IMR-90 (cell line): ENCODE measurements around the gene RPL31. TPM values are rescaled to one million over a fixed set of nuclear protein-coding genes. Genes with fewer than 3 reads are reported as not detected.

Experiments used
- ATAC-seq: fragments of 200-7000 bp; cut with Tn5 transposase; 2 replicates; pipeline ENCODE4 v1.9.1; 2020; ENCODE audit warnings: low read depth, mild to moderate bottlenecking, moderate library complexity
- BruUV-seq: library from RNA; stranded (reverse); fragments of 400-500 nt; replicated peaks from 2 replicates; lab custom pipeline; 2021; lab: Mats Ljungman, UMichigan
- CTCF ChIA-PET: fragments of 300-600 bp; formaldehyde crosslinking; extraction: SDS; loops from one replicate; lab custom pipeline; 2021; ENCODE audit warnings: antibody characterized with exemption; lab: Yijun Ruan, JAX
- POLR2A ChIA-PET: fragments of 300-600 bp; sonication (Branson Sonifier 250); formaldehyde crosslinking; loops from one replicate; lab custom pipeline; 2022; ENCODE audit warnings: antibody characterized with exemption; ENCODE audit not compliant: unreplicated experiment; lab: Charles Lee
- DNase-seq: peaks from one replicate; pipeline ENCODE4 v3.0.0; 2013
- H2AFZ ChIP-seq: replicated peaks from 2 replicates; pipeline ENCODE3; 2013; ENCODE audit warnings: low read length, mild to moderate bottlenecking; ENCODE audit not compliant: poor library complexity
- H2AK5ac ChIP-seq: 2 replicates; pipeline ENCODE4 v1.6.1; 2013; ENCODE audit warnings: low read depth, low read length, inconsistent platforms
- H2AK9ac ChIP-seq: replicated peaks from 2 replicates; pipeline ENCODE3; 2013; ENCODE audit warnings: mild to moderate bottlenecking, low read depth, low read length, moderate library complexity; ENCODE audit not compliant: poor library complexity
- H2BK120ac ChIP-seq: 2 replicates; pipeline ENCODE4 v1.6.1; 2013; ENCODE audit warnings: low read depth, low read length, inconsistent platforms
- H2BK15ac ChIP-seq: 3 replicates; pipeline ENCODE4 v1.6.1; 2013; ENCODE audit warnings: low read depth, low read length, inconsistent platforms
- H2BK20ac ChIP-seq: 2 replicates; pipeline ENCODE4 v1.6.1; 2013; ENCODE audit warnings: low read depth, mild to moderate bottlenecking, inconsistent platforms, low read length, moderate library complexity
- H2BK5ac ChIP-seq: 2 replicates; pipeline ENCODE4 v1.6.1; 2013; ENCODE audit warnings: mild to moderate bottlenecking, low read depth, low read length, inconsistent platforms; ENCODE audit not compliant: poor library complexity, severe bottlenecking
- H3K14ac ChIP-seq: replicated peaks from 2 replicates; pipeline ENCODE4 v1.6.1; 2013; ENCODE audit warnings: low read depth, low read length, inconsistent platforms
- H3K18ac ChIP-seq: 2 replicates; pipeline ENCODE4 v1.6.1; 2013; ENCODE audit warnings: low read depth, low read length, control low read depth
- H3K23ac ChIP-seq: 2 replicates; pipeline ENCODE4 v1.6.1; 2013; ENCODE audit warnings: low read depth, low read length, inconsistent platforms
- H3K27ac ChIP-seq: 2 replicates; pipeline ENCODE4 v1.5.1; 2013; ENCODE audit warnings: mild to moderate bottlenecking, control low read depth, low read length; ENCODE audit not compliant: insufficient read depth
- H3K27me3 ChIP-seq: 2 replicates; pipeline ENCODE4 v1.6.1; 2013; ENCODE audit warnings: low read length; ENCODE audit not compliant: control insufficient read depth, insufficient read depth
- H3K36me3 ChIP-seq: 2 replicates; pipeline ENCODE4 v1.6.1; 2013; ENCODE audit warnings: low read length, mixed read lengths; ENCODE audit not compliant: control insufficient read depth, insufficient read depth
- H3K4ac ChIP-seq: 2 replicates; pipeline ENCODE4 v1.6.1; 2013; ENCODE audit warnings: low read depth, low read length, inconsistent platforms
- H3K4me1 ChIP-seq: 2 replicates; pipeline ENCODE4 v1.6.1; 2013; ENCODE audit warnings: low read length, mixed read lengths; ENCODE audit not compliant: control insufficient read depth, insufficient read depth
- H3K4me2 ChIP-seq: 2 replicates; pipeline ENCODE4 v1.6.1; 2013; ENCODE audit warnings: low read depth, mild to moderate bottlenecking, control low read depth, low read length, moderate library complexity
- H3K4me3 ChIP-seq: 2 replicates; pipeline ENCODE4 v1.5.1; 2013; ENCODE audit warnings: low read depth, mild to moderate bottlenecking, control low read depth, low read length, moderate library complexity; ENCODE audit not compliant: insufficient read depth
- H3K56ac ChIP-seq: 2 replicates; pipeline ENCODE4 v1.6.1; 2013; ENCODE audit warnings: low read length, inconsistent platforms; ENCODE audit not compliant: insufficient read depth; ENCODE audit errors: extremely low read depth
- H3K79me1 ChIP-seq, 2 experiments: 2 replicates each; pipeline ENCODE4 v1.6.1; 2013; ENCODE audit warnings: low read length in 2 of 2, inconsistent platforms in 1 of 2, low read depth in 1 of 2
- H3K9ac ChIP-seq: 2 replicates; pipeline ENCODE4 v1.6.1; 2013; ENCODE audit warnings: low read depth, low read length, control low read depth
- H3K9me1 ChIP-seq: 2 replicates; pipeline ENCODE4 v1.6.1; 2013; ENCODE audit warnings: low read length, inconsistent platforms; ENCODE audit not compliant: insufficient read depth
- H3K9me3 ChIP-seq: 2 replicates; pipeline ENCODE4 v1.6.1; 2013; ENCODE audit warnings: low read length; ENCODE audit not compliant: control insufficient read depth, insufficient read depth
- H4K20me1 ChIP-seq: 2 replicates; pipeline ENCODE4 v1.6.1; 2013; ENCODE audit warnings: low read length, inconsistent platforms; ENCODE audit not compliant: insufficient read depth
- H4K5ac ChIP-seq: 2 replicates; pipeline ENCODE4 v1.6.1; 2013; ENCODE audit warnings: mild to moderate bottlenecking, low read depth, low read length, control low read depth
- H4K8ac ChIP-seq, 2 experiments: 2 replicates each; pipeline ENCODE4 v1.6.1; 2013; ENCODE audit warnings: low read depth in 2 of 2, low read length in 2 of 2, control low read depth in 1 of 2, inconsistent platforms in 1 of 2
- H4K91ac ChIP-seq: 2 replicates; pipeline ENCODE4 v1.6.1; 2013; ENCODE audit warnings: low read depth, low read length, inconsistent platforms; ENCODE audit not compliant: insufficient read depth
- CEBPB ChIP-seq: IDR thresholded peaks from 2 replicates; pipeline ENCODE4 v1.6.1; 2012; ENCODE audit warnings: low read depth, low read length, improper control_type of control experiment
- FOS ChIP-seq: fragments of 150-350 bp; IDR thresholded peaks from 2 replicates; pipeline ENCODE4 v1.6.1; 2016; ENCODE audit warnings: low read depth, low read length
- MAZ ChIP-seq: IDR thresholded peaks from 2 replicates; pipeline ENCODE4 v1.6.1; 2012; ENCODE audit warnings: low read depth, mild to moderate bottlenecking, low read length, improper control_type of control experiment, moderate library complexity, borderline replicate concordance
- MXI1 ChIP-seq: IDR thresholded peaks from 2 replicates; pipeline ENCODE4 v1.6.1; 2012; ENCODE audit warnings: low read depth, mild to moderate bottlenecking, low read length, moderate library complexity, borderline replicate concordance
- RCOR1 ChIP-seq: IDR thresholded peaks from 2 replicates; pipeline ENCODE4 v1.6.1; 2012; ENCODE audit warnings: mild to moderate bottlenecking, low read length, improper control_type of control experiment; ENCODE audit not compliant: insufficient replicate concordance
- RFX5 ChIP-seq: IDR thresholded peaks from 2 replicates; pipeline ENCODE4 v1.8.0; 2012; ENCODE audit warnings: low read depth, mild to moderate bottlenecking, low read length, moderate library complexity
- SMC3 ChIP-seq: fragments of 150-350 bp; IDR thresholded peaks from 2 replicates; pipeline ENCODE4 v1.6.1; 2016; ENCODE audit warnings: low read depth, mild to moderate bottlenecking, antibody characterized with exemption, low read length, moderate library complexity
- WGBS, 2 experiments: methylation state at CpG; one replicate each; pipeline versions ENCODE4 v1.1.5 to v1.1.7; 2013; ENCODE audit warnings: missing lambda C conversion rate in 2 of 2; ENCODE audit not compliant: insufficient read length in 1 of 2; ENCODE audit errors: extremely low coverage in 2 of 2; 5-methylcytosine and 5-hydroxymethylcytosine counted together
- dilution Hi-C: fragments of 300-500 bp; cut with HindIII; formaldehyde crosslinking; loops from one replicate; pipeline ENCODE4 v1.14.3; 2018; ENCODE audit warnings: low sequenced_read_pairs; ENCODE audit not compliant: unreplicated experiment
- in situ Hi-C: fragments of 300-500 bp; cut with MboI; formaldehyde crosslinking; loops from 3 replicates; pipeline ENCODE4 v1.14.3; 2019; ENCODE audit warnings: low sequenced_read_pairs, inconsistent platforms, mixed read lengths
- intact Hi-C: fragments of 100-400 bp; cut with micrococcal nuclease; formaldehyde crosslinking; loops from 2 replicates; pipeline ENCODE4 v1.10.0; 2022
- polyA plus RNA-seq, 3 experiments: library from polyadenylated mRNA; depleted of rRNA; stranded (reverse); fragments of >200 nt; gene quantifications; 2 replicates each; pipeline ENCODE4 v1.2.3, GENCODE V29; 2012; ENCODE audit warnings: low replicate concordance in 1 of 3
- total RNA-seq: library from RNA; depleted of rRNA; stranded (reverse); fragments of >200 nt; gene quantifications from 2 replicates; pipeline ENCODE4 v1.2.3, GENCODE V29; 2012

Gene RPL31
- total and polyA plus RNA-seq, 2 of the 4 experiments (the other 2 are of a cell fraction): 358 to 2,908 TPM

GRCh38 chr2:100987974-100988373, 14.1 kb upstream of the RPL31 start:
- POLR2A ChIA-PET: no interaction called here
- Histone ChIP-seq H3K56ac (no peak overlapping the region), H3K9me3 (no peaks in the 10 kb centered on the region), H3K36me3 (peaks cover 5% of the 10 kb centered on the region), H2AK9ac (no peak overlapping the region), H2BK120ac (no peak overlapping the region), H2AK5ac (no peak overlapping the region), H3K23ac (no peak overlapping the region), H3K4me1 (0 out of 2 replicates have a peak, but pooled peaks cover 2% of the 10 kb centered on the region), H3K14ac (no peak overlapping the region), H4K8ac (no peak overlapping the region), H2BK15ac (no peak overlapping the region), H3K9ac (no peak overlapping the region), H3K4me2 (no peak overlapping the region), H4K5ac (no peak overlapping the region), H2AFZ (no peak overlapping the region), H3K79me1 (no peaks in the 10 kb centered on the region), H3K27me3 (no peaks in the 10 kb centered on the region), H4K20me1 (no peaks in the 10 kb centered on the region; the same call in 1 of the 2 replicates), H3K9me1 (0 out of 2 replicates have a peak, but pooled peaks cover 2% of the 10 kb centered on the region), H3K27ac (no peak overlapping the region), H3K4me3 (no peak overlapping the region), H3K18ac (no peak overlapping the region), H2BK5ac (no peak overlapping the region), H2BK20ac (no peak overlapping the region), H4K91ac (no peak overlapping the region), H3K4ac (no peak overlapping the region)
- ATAC-seq (no peak), DNase-seq (no peak)
- CTCF ChIA-PET: no interaction called here
- TF ChIP-seq RCOR1 (no peak), MXI1 (no peak), SMC3 (no peak), RFX5 (no peak), MAZ (no peak), CEBPB (no peak), FOS (no peak)
- intact Hi-C loops: loop anchor here (10.0 kb wide), 1 partner anchor 563 kb away; no protein-coding TSS in a partner anchor
- no TSS peak for BruUV-seq
- in situ Hi-C loops: no loop called here
- 67% methylated on average over 1 of the region's 4 CpGs; no CpG with 5 or more reads in 1 of the 2 experiments for WGBS, 2 experiments
- dilution Hi-C loops: no loop called here
